Gastroesophageal sphincter (tissue), 4 donors: ENCODE results near the gene GRID2. TPM values are rescaled to one million over a fixed set of nuclear protein-coding genes. Genes with fewer than 3 reads are reported as not detected.
"Not testable (repeated sequence)": the region's sequence is repeated elsewhere in the genome, so short reads cannot be mapped to it uniquely, and the experiment has no call there.

Source experiments
- ATAC-seq: fragments of 150-250 bp; one replicate; pipeline ENCODE4 v1.9.1; 2016; ENCODE audit warnings: mild to moderate bottlenecking, moderate library complexity
- H3K27ac ChIP-seq, 4 donors: fragments of 200-600 bp; sonication (generic) in 3 of 4; 1 replicate in 3 of 4; 2 replicates in 1 of 4; pipeline ENCODE4 v1.5.1; 2016 to 2019
- H3K27me3 ChIP-seq: fragments of 200-600 bp; sonication (generic); one replicate; pipeline ENCODE4 v1.5.1; 2019
- H3K36me3 ChIP-seq, 2 donors: fragments of 200-600 bp; sonication (generic); one replicate each; pipeline ENCODE4 v1.5.1; 2019; ENCODE audit warnings: control low read depth in 1 of 2
- H3K4me1 ChIP-seq, 3 donors: fragments of 200-600 bp; sonication (generic); 1 replicate in 2 of 3; 2 replicates in 1 of 3; pipeline ENCODE4 v1.5.1; 2016 to 2019; ENCODE audit warnings: control low read depth in 2 of 3
- H3K4me3 ChIP-seq, 2 donors: fragments of 200-600 bp; sonication (generic); one replicate each; pipeline ENCODE4 v1.5.1; 2019; ENCODE audit warnings: mild to moderate bottlenecking in 1 of 2, moderate library complexity in 1 of 2
- H3K9me3 ChIP-seq, 3 donors: fragments of 200-600 bp; sonication (generic); one replicate each; pipeline ENCODE4 v1.5.1; 2017 to 2019; ENCODE audit warnings: control low read depth in 2 of 3
- EP300 ChIP-seq: sonication (generic); formaldehyde crosslinking; IDR thresholded peaks from one replicate; pipeline ENCODE4 v1.6.1; 2017; ENCODE audit warnings: antibody characterized with exemption, mild to moderate bottlenecking
- POLR2A ChIP-seq, 2 donors: fragments of 450-650 bp; IDR thresholded peaks; one replicate each; pipeline ENCODE4 v1.6.1; 2017; ENCODE audit warnings: antibody characterized with exemption in 2 of 2, mild to moderate bottlenecking in 2 of 2, moderate library complexity in 1 of 2
- POLR2AphosphoS5 ChIP-seq: sonication (generic); formaldehyde crosslinking; IDR thresholded peaks from one replicate; pipeline ENCODE4 v1.6.1; 2017; ENCODE audit warnings: antibody characterized with exemption
- WGBS, 2 donors: methylation state at CpG; one replicate each; pipeline ENCODE4 v1.1.5; 2018; ENCODE audit warnings: low coverage in 1 of 2; 5-methylcytosine and 5-hydroxymethylcytosine counted together
- total RNA-seq, 4 donors: library from RNA; depleted of rRNA; stranded (reverse); fragments of >200 nt; gene quantifications; one replicate each; pipeline ENCODE4 v1.1.0, GENCODE V29; 2016
- TF ChIP-seq, protein P1 (sequence below), 4 experiments: fragments of 200-600 bp in 2 of 4; fragments of 450-650 bp in 2 of 4; sonication (generic) in 1 of 4; IDR thresholded peaks; one replicate each; pipeline ENCODE4 v1.5.1; 2017 to 2019; ENCODE audit warnings: antibody characterized with exemption in 4 of 4, mild to moderate bottlenecking in 2 of 4, moderate library complexity in 2 of 4

The GRID2 gene
- total RNA-seq, 4 donors from 2014 or later, result 0.81 TPM; not detected in 3

DNA sequence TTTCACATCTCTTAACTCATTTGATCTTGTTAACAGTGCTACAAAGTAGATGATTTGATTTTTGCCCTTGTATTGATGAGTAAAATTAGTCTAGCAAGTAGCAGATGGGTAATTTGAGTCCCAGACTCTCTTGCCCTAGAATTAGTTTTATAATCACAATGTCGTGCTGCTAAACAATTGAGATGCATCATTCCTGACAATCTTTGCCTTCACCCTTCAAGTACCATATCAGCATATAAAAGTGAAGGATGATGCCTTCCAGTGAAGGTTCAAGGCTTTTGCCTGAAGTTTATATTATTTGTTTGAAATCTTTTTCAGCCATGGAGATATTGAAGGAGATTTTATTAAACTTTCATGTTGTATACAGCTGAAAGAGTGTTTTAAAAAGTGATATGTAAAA is 141.4 kb downstream of the GRID2 start:
- H3K27ac ChIP-seq, result no peak overlapping the region
- no peaks in the 10 kb centered on the region for H3K9me3 ChIP-seq
- H3K4me3 ChIP-seq, result no peak overlapping the region
- no peaks in the 10 kb centered on the region for H3K36me3 ChIP-seq
- no peak for ATAC-seq
- WGBS, 2 donors, result 19 to 33% methylated on average over 1 of the region's 1 CpG
- no peaks in the 10 kb centered on the region for H3K27me3 ChIP-seq
- no peak for TF ChIP-seq POLR2AphosphoS5
- TF ChIP-seq, protein P1, sequence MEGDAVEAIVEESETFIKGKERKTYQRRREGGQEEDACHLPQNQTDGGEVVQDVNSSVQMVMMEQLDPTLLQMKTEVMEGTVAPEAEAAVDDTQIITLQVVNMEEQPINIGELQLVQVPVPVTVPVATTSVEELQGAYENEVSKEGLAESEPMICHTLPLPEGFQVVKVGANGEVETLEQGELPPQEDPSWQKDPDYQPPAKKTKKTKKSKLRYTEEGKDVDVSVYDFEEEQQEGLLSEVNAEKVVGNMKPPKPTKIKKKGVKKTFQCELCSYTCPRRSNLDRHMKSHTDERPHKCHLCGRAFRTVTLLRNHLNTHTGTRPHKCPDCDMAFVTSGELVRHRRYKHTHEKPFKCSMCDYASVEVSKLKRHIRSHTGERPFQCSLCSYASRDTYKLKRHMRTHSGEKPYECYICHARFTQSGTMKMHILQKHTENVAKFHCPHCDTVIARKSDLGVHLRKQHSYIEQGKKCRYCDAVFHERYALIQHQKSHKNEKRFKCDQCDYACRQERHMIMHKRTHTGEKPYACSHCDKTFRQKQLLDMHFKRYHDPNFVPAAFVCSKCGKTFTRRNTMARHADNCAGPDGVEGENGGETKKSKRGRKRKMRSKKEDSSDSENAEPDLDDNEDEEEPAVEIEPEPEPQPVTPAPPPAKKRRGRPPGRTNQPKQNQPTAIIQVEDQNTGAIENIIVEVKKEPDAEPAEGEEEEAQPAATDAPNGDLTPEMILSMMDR (IDR thresholded peaks at IDR 0.05), result no peak
- no peaks in the 10 kb centered on the region for H3K4me1 ChIP-seq

GRCh38 chr4:92447255-92447905 is 143.6 kb downstream of the GRID2 start:
- H3K27ac ChIP-seq, result no peak overlapping the region
- H3K4me3 ChIP-seq, result no peak overlapping the region
- TF ChIP-seq EP300 (no peak), POLR2AphosphoS5 (no peak), POLR2A (IDR thresholded peaks at IDR 0.05) (no peak)
- TF ChIP-seq, protein P1 (IDR thresholded peaks at IDR 0.05), result no peak
- H3K36me3 ChIP-seq, result no peaks in the 10 kb centered on the region
- H3K27me3 ChIP-seq, result no peaks in the 10 kb centered on the region
- WGBS, 2 donors, result 24 to 44% methylated on average over 1 of the region's 1 CpG
- H3K9me3 ChIP-seq, result no peaks in the 10 kb centered on the region
- no peaks in the 10 kb centered on the region for H3K4me1 ChIP-seq
- ATAC-seq, result no peak

- not testable (repeated sequence) for H3K36me3 ChIP-seq, H3K9me3 ChIP-seq, H3K27me3 ChIP-seq, H3K27ac ChIP-seq, H3K4me3 ChIP-seq, H3K4me1 ChIP-seq, ATAC-seq
- WGBS, 2 donors, result 93 to 100% methylated on average over 4 to 5 of the region's 5 CpGs
Measured at GRCh38 chr4:92448176-92448575, 144.4 kb downstream of the GRID2 start.

DNA sequence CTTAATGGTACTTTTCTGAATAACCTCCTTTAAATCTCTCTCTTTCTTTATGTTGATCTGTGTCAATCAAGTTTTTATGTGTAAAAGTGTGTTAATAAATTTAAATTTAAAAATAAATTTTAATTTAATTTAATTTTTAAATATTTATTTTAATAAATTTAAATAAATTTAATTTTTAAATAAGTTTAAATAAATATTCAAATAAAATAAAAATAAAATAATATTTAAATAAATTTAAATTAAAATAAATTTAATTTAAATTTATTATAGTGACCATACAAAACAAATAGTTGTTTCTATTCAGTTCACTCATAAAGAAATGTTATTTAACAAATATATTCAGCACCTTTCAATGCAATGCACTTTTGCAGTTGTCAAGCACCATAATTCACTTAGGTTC is 146.9 kb downstream of the GRID2 start:
- Histone ChIP-seq H3K27me3 (no peaks in the 10 kb centered on the region), H3K4me1 (no peaks in the 10 kb centered on the region), H3K4me3 (no peak overlapping the region), H3K9me3 (no peaks in the 10 kb centered on the region), H3K36me3 (no peaks in the 10 kb centered on the region), H3K27ac (no peak overlapping the region)
- no peak for TF ChIP-seq EP300
- TF ChIP-seq, protein P1 (IDR thresholded peaks at IDR 0.05), result no peak
- TF ChIP-seq POLR2A (IDR thresholded peaks at IDR 0.05), result no peak
- no peak for TF ChIP-seq POLR2AphosphoS5
- no peak for ATAC-seq

- TF ChIP-seq POLR2AphosphoS5, result no peak
- no peak for TF ChIP-seq EP300
- TF ChIP-seq, protein P1 (IDR thresholded peaks at IDR 0.05), result no peak
- TF ChIP-seq POLR2A (IDR thresholded peaks at IDR 0.05), result no peak
- Histone ChIP-seq H3K27me3 (no peaks in the 10 kb centered on the region), H3K4me3 (no peak overlapping the region), H3K9me3 (no peaks in the 10 kb centered on the region), H3K4me1 (no peaks in the 10 kb centered on the region), H3K36me3 (no peaks in the 10 kb centered on the region), H3K27ac (no peak overlapping the region)
- no peak for ATAC-seq
Measured at GRCh38 chr4:92451782-92452181, 148.0 kb downstream of the GRID2 start.

- not testable (repeated sequence) for H3K27me3 ChIP-seq, H3K4me3 ChIP-seq, H3K27ac ChIP-seq, H3K9me3 ChIP-seq, ATAC-seq, H3K36me3 ChIP-seq, H3K4me1 ChIP-seq
- 69 to 96% methylated on average over 2 of the region's 2 CpGs for WGBS, 2 donors
Measured at GRCh38 chr4:92452383-92452782, 148.6 kb downstream of the GRID2 start.
